ENCODE measurements around the gene YPEL4. TPM values are rescaled to one million over a fixed set of nuclear protein-coding genes. Genes with fewer than 3 reads are reported as not detected.

YPEL4 gene
- total RNA-seq, 1 donor = 1.4 TPM

DNA sequence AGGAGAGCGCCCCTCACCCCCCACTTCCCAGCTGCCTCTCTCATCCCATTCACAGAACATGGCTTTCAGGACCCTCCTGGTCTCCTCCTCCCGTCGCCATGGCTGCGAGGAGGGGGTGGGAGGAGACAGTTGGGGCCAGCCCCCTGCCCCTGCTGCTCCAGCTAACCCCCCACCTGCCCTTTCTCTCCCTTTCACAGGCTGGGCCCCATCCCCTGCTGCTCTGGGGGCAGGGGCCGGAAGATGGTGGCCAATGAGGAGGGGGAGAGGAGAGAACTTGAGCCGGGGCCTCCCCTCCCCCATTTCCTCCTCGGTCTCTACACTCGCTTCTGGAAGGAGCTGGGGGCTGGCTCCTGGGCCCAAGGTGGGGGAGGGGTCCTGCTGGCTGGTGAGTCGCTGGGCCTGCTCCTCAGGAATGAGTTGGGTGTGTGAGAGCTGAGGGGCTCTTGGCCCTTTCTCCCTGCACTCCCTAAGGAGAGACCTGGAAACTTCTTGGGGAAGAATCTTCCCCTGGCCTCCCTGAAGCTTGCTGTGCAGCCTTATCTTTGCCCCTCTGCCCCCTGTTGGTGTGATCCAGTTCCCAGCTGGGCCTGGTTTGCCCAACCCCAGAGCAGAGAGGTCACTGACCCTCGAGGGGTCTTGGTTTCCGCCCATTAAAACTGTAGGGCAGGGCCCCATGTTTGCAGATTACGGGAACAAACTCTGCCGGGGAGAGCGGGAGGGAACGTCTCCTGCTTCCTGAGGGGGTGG, 10.2 kb downstream of the YPEL4 start:
- TF ChIP-seq, protein P1, sequence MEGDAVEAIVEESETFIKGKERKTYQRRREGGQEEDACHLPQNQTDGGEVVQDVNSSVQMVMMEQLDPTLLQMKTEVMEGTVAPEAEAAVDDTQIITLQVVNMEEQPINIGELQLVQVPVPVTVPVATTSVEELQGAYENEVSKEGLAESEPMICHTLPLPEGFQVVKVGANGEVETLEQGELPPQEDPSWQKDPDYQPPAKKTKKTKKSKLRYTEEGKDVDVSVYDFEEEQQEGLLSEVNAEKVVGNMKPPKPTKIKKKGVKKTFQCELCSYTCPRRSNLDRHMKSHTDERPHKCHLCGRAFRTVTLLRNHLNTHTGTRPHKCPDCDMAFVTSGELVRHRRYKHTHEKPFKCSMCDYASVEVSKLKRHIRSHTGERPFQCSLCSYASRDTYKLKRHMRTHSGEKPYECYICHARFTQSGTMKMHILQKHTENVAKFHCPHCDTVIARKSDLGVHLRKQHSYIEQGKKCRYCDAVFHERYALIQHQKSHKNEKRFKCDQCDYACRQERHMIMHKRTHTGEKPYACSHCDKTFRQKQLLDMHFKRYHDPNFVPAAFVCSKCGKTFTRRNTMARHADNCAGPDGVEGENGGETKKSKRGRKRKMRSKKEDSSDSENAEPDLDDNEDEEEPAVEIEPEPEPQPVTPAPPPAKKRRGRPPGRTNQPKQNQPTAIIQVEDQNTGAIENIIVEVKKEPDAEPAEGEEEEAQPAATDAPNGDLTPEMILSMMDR (IDR thresholded peaks at IDR 0.05; ENCODE audit: insufficient read depth, low read length) = peak; percentile 2
- DNase-seq (ENCODE audit: low read depth) = peak; percentile 31
- H3K4me3 ChIP-seq (ENCODE audit: low read depth, low read length) = peak overlapping the region; percentile 97

DNA sequence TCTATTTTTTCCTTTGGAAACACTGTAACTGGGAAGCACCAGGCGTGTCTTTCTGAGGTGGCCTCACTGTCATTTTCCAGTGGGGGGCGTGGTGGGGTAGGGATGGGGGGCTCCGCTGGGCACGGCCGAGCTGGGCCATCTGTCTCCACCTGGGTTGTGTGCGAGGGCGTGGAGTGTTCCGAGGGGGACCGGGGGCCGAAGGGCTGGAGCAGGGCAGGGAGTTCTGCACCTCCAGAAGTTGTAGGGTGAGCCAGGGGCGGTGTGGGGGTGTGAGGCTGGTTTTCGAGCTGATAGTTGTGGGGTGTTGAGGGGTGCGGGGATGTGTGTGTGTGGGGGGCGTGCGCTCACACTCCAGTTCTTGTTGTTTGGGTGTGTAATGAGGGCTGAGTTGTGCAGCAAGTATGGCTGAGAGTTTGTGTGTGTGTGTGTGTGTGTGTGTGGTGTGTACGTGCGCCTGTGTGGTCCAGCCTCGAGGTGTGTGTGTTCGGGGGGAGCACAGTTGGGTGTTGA, 10.8 kb downstream of the YPEL4 start:
- peak; percentile 24 for DNase-seq (ENCODE audit: low read depth)
- TF ChIP-seq, protein P1 (IDR thresholded peaks at IDR 0.05; ENCODE audit: insufficient read depth, low read length) = no peak
- H3K4me3 ChIP-seq (ENCODE audit: low read depth, low read length) = peak overlapping the region; percentile 97

DNA sequence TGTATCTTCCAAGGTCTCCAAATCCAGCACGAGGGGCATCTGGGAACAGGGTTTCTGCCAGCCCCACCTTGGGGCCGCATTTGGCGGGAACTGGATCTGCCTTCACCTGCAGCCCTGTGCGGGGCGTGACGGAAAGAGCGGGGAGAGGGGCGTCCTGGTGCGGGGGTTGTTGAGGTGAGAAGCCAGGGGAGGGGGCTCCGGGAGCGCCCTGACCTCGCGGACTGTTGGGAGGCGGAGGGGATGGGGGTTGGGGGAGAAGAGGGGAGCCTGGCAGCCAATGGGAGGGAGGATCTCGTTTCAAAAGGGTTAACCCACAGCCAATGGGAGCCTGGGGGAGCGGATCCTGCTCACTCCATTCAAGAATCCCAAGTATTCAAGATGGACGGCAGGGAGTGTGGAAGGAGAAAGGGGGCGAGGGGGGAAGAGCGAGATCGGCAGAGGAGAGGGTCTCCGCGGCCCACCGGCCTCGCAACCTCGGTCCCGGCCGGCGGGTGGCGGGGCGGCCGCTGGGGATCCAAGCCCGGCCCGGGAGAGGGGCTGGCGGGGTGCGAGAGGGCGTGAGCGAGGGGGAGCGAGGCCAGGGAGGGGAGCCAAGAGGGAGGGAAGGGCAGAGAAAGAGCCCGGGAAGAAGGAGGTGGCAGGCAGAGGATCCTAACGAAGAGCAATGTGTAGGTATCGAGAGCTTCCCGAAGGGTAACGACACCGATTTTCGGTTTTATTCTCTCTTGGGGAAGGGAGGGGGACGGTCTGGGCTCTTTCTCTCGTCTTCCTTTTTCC, 11.5 kb downstream of the YPEL4 start:
- DNase-seq (ENCODE audit: low read depth) = peak; percentile 84
- TF ChIP-seq, protein P1 (IDR thresholded peaks at IDR 0.05; ENCODE audit: insufficient read depth, low read length) = no peak
- peak overlapping the region; percentile 97 for H3K4me3 ChIP-seq (ENCODE audit: low read depth, low read length)

DNA sequence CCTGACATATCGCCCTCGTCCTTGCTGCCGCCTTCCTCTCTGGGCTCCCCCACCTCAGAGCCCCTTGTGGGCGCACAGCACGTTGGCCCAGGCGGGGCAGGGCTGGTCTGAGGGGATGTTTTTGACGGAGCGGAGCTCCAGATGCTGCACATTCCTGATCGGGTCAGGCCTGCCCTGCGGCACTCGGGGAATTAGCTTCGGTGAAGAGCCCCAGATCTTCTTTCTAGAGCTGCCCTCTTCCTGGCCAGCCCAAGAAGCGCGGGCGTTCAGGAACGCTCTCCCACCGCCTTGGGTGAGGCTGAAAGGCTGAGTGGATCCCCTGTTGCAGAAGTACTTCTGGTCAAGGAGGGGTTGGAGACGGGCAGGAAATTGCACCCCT, 12.1 kb downstream of the YPEL4 start:
- DNase-seq (ENCODE audit: low read depth) = no peak

DNA sequence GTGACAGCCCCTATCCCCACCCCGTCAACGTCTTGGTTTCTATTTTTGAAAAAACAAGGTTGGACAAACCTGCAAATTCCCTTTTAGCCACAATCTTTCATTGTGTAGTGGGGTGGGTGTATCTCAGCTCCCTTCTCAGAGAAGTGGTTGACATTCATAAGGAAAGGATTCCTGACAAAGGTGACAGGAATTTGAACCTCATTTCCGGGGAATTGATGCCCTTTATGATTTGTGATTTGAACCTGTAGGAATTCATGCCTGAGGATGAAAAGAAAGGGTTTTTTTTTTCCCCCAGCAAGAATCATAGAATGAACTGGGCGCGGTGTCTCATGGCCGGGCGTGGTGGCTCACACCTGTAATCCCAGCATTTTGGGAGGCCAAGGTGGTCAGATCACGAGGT, 14.5 kb downstream of the YPEL4 start:
- TF ChIP-seq, protein P1 (IDR thresholded peaks at IDR 0.05; ENCODE audit: insufficient read depth, low read length) = no peak
- no peak for DNase-seq (ENCODE audit: low read depth)
- H3K4me3 ChIP-seq (ENCODE audit: low read depth, low read length) = no peak overlapping the region

More for the DNA sequence above, 12.1 kb downstream of the YPEL4 start:
- TF ChIP-seq, protein P1 (IDR thresholded peaks at IDR 0.05; ENCODE audit: insufficient read depth, low read length) = no peak
- peak overlapping the region; percentile 97 for H3K4me3 ChIP-seq (ENCODE audit: low read depth, low read length)

DNA sequence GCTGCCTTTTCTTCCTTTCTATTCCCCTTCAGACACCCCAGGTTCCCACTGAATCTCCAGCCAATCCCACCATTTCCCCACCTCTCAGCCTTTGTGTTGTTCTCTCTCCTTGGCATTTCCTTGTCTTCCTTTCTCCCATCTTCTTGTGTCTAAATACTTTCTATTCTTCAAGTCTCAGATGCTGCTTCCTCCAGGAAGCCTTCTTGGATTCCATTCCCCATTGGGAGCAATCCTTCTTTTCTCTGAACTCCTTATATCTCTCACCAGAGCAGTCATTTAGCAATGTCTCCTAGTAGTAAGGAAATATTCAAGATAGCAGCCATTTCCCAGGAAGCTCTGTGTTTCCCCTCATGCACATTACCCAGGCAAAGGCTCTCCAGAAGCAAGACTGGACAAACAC, 15.4 kb downstream of the YPEL4 start:
- no peak for DNase-seq (ENCODE audit: low read depth)
- no peak overlapping the region for H3K4me3 ChIP-seq (ENCODE audit: low read depth, low read length)
- TF ChIP-seq, protein P1 (IDR thresholded peaks at IDR 0.05; ENCODE audit: insufficient read depth, low read length) = no peak
